GM12878 (cell line): ENCODE data around the gene PRDM1. TPM values are rescaled to one million over a fixed set of nuclear protein-coding genes. Genes with fewer than 3 reads are reported as not detected.

Source experiments
- ATAC-seq: fragments of 200-7000 bp; cut with Tn5 transposase; 3 replicates; pipeline ENCODE4 v1.9.1; 2020; ENCODE audit warnings: mild to moderate bottlenecking, moderate library complexity
- Bru-seq: library from RNA; stranded (reverse); fragments of 400-500 nt; gene quantifications from one replicate; lab custom pipeline; 2021; lab: Mats Ljungman, UMichigan
- BruChase-seq, 2 experiments: library from RNA; stranded (reverse); fragments of 400-500 nt; gene quantifications; one replicate each; lab custom pipeline; 2021; lab: Mats Ljungman, UMichigan
- BruUV-seq: library from RNA; stranded (reverse); fragments of 400-500 nt; replicated peaks from 2 replicates; lab custom pipeline; 2021; lab: Mats Ljungman, UMichigan
- CTCF ChIA-PET: fragments of 300-600 bp; sonication (Branson Sonifier 250); formaldehyde crosslinking; extraction: SDS; loops from one replicate; lab custom pipeline; 2021; ENCODE audit warnings: inconsistent platforms; lab: Yijun Ruan, JAX
- POLR2A ChIA-PET: fragments of 350-600 bp; formaldehyde crosslinking; extraction: SDS; loops from one replicate; lab custom pipeline; 2021; ENCODE audit warnings: inconsistent platforms; lab: Charles Lee
- RAD21 ChIA-PET: fragments of 300-600 bp; sonication (Branson Sonifier 250); formaldehyde crosslinking; loops from one replicate; lab custom pipeline; 2023; ENCODE audit warnings: antibody characterized with exemption; ENCODE audit not compliant: unreplicated experiment; lab: Charles Lee
- SMC1A ChIA-PET: fragments of 300-600 bp; sonication (Branson Sonifier 250); formaldehyde crosslinking; loops from one replicate; lab custom pipeline; 2023; ENCODE audit not compliant: unreplicated experiment, uncharacterized antibody; lab: Charles Lee
- DNase-seq: peaks from one replicate; pipeline ENCODE4 v3.0.0-alpha.2; 2011; ENCODE audit warnings: low read depth, low spot score
- FAIRE-seq: peaks from 3 replicates; lab custom pipeline; 2011; peaks lifted over from hg19 to GRCh38; lab: Jason Lieb, UNC
- H2AFZ ChIP-seq: 2 replicates; pipeline ENCODE4 v1.6.0; 2011; ENCODE audit warnings: low read depth, low read length, control low read depth; ENCODE audit not compliant: control insufficient read depth
- H3K27ac ChIP-seq: 2 replicates; pipeline ENCODE4 v1.5.1; 2011; ENCODE audit warnings: control low read depth; ENCODE audit not compliant: control insufficient read depth, insufficient read depth
- H3K27me3 ChIP-seq, 2 experiments: replicated peaks in 1 of 2; 2 replicates each; pipeline versions ENCODE4 v1.6.0 to v1.6.1; 2011; ENCODE audit warnings: low read length in 1 of 2; ENCODE audit not compliant: control insufficient read depth in 2 of 2, insufficient read depth in 2 of 2
- H3K36me3 ChIP-seq, 2 experiments: 2 replicates each; pipeline ENCODE4 v1.5.1; 2011; ENCODE audit warnings: low read length in 1 of 2; ENCODE audit not compliant: control insufficient read depth in 2 of 2, insufficient read depth in 2 of 2
- H3K4me1 ChIP-seq: 2 replicates; pipeline ENCODE4 v1.6.1; 2011; ENCODE audit warnings: mild to moderate bottlenecking, low read length, moderate library complexity, mixed read lengths; ENCODE audit not compliant: control insufficient read depth, insufficient read depth
- H3K4me2 ChIP-seq: 2 replicates; pipeline ENCODE4 v1.6.0; 2011; ENCODE audit warnings: control low read depth; ENCODE audit not compliant: control insufficient read depth, insufficient read depth
- H3K4me3 ChIP-seq: fragments of 200-600 bp; sonication (generic); 2 replicates; pipeline ENCODE4 v1.5.1; 2016
- H3K79me2 ChIP-seq: 2 replicates; pipeline ENCODE4 v1.6.0; 2011; ENCODE audit warnings: low read length; ENCODE audit not compliant: control insufficient read depth, insufficient read depth
- H3K9ac ChIP-seq: 2 replicates; pipeline ENCODE4 v1.8.0; 2011; ENCODE audit warnings: low read length, control low read depth, mixed read lengths; ENCODE audit not compliant: control insufficient read depth, insufficient read depth
- H3K9me3 ChIP-seq: replicated peaks from 3 replicates; pipeline ENCODE4 v1.5.1; 2011; ENCODE audit warnings: mild to moderate bottlenecking, low read length; ENCODE audit not compliant: control insufficient read depth, insufficient read depth
- H4K20me1 ChIP-seq: 2 replicates; pipeline ENCODE4 v1.6.0; 2011; ENCODE audit not compliant: control insufficient read depth, insufficient read depth
- FOS ChIP-seq: IDR thresholded peaks from 3 replicates; pipeline ENCODE4 v1.6.1; 2011; ENCODE audit warnings: borderline replicate concordance; ENCODE audit not compliant: insufficient read length; ENCODE audit errors: extremely low read depth
- GATAD2B ChIP-seq: fragments of 450-650 bp; conservative IDR thresholded peaks from 2 replicates; pipeline ENCODE4 v1.6.1; 2017; ENCODE audit warnings: low read depth, mild to moderate bottlenecking, moderate library complexity
- IKZF2 ChIP-seq, 2 experiments: fragments of 450-650 bp; IDR thresholded peaks; 2 replicates each; pipeline ENCODE4 v1.6.1; 2017; ENCODE audit warnings: mild to moderate bottlenecking in 2 of 2, moderate library complexity in 2 of 2
- JUND ChIP-seq: IDR thresholded peaks from 2 replicates; pipeline ENCODE4 v1.6.1; 2012; ENCODE audit warnings: low read depth, mild to moderate bottlenecking, low read length, improper control_type of control experiment, moderate library complexity
- MYC ChIP-seq: IDR thresholded peaks from 2 replicates; pipeline ENCODE4 v1.6.1; 2011; ENCODE audit warnings: mild to moderate bottlenecking, low read length, moderate library complexity, inconsistent platforms; ENCODE audit not compliant: insufficient read depth, insufficient replicate concordance, insufficient read length, severe bottlenecking
- RELB ChIP-seq: fragments of 450-650 bp; IDR thresholded peaks from 2 replicates; pipeline ENCODE4 v1.6.1; 2017; ENCODE audit warnings: low read depth, mild to moderate bottlenecking, moderate library complexity
- RFX5 ChIP-seq: IDR thresholded peaks from 2 replicates; pipeline ENCODE4 v1.6.1; 2011; ENCODE audit warnings: low read depth, low read length, improper control_type of control experiment
- SMARCA5 ChIP-seq: fragments of 450-650 bp; IDR thresholded peaks from 2 replicates; pipeline ENCODE4 v1.6.1; 2017; ENCODE audit warnings: mild to moderate bottlenecking
- TBL1XR1 ChIP-seq: IDR thresholded peaks from 2 replicates; pipeline ENCODE4 v1.6.1; 2012; ENCODE audit warnings: low read depth, low read length, improper control_type of control experiment
- TCF3 ChIP-seq: IDR thresholded peaks from 2 replicates; pipeline ENCODE4 v1.6.1; 2012; ENCODE audit warnings: low read depth, mild to moderate bottlenecking, low read length, borderline replicate concordance; ENCODE audit not compliant: insufficient read depth
- ZNF384 ChIP-seq: IDR thresholded peaks from 2 replicates; pipeline ENCODE4 v1.6.1; 2012; ENCODE audit warnings: low read depth, mild to moderate bottlenecking, low read length, improper control_type of control experiment, borderline replicate concordance
- ZNF622 ChIP-seq: fragments of 450-650 bp; IDR thresholded peaks from 2 replicates; pipeline ENCODE4 v1.6.1; 2017; ENCODE audit warnings: mild to moderate bottlenecking, inconsistent platforms
- WGBS: methylation state at CpG from one replicate; pipeline ENCODE4 v1.1.6; 2016; ENCODE audit warnings: low lambda C conversion rate; ENCODE audit not compliant: insufficient replicate concordance, insufficient coverage; ENCODE audit errors: missing lambda C conversion rate; 5-methylcytosine and 5-hydroxymethylcytosine counted together
- in situ Hi-C: fragments of 300-500 bp; cut with MboI; formaldehyde crosslinking; loops from 9 replicates; pipeline ENCODE4 v1.14.3; 2018; ENCODE audit warnings: mixed read lengths
- intact Hi-C: fragments of 100-400 bp; cut with micrococcal nuclease; formaldehyde crosslinking; loops from one replicate; pipeline ENCODE4 v1.14.2; 2022; ENCODE audit not compliant: unreplicated experiment
- long read RNA-seq, 2 experiments: library from polyadenylated mRNA; unstranded; transcript quantifications; one replicate each; pipeline ENCODE4 v2.0.0, GENCODE V29; 2019 to 2020
- polyA minus RNA-seq, 3 experiments: library from RNA; depleted of rRNA, polyadenylated mRNA; stranded (reverse); fragments of >200 nt; gene quantifications; 2 replicates each; pipeline ENCODE4 v1.2.3, GENCODE V29; 2011
- polyA plus RNA-seq, 11 experiments: library from polyadenylated mRNA; depleted of rRNA in 4 of 11; unstranded in 6 of 11; stranded (reverse) in 5 of 11; fragments of >200 nt; fragmentation: Nextera tagmentation in 4 of 11; fragmentation: Illumina TruSeq in 1 of 11; extraction: Ambion mirVana in 4 of 11; extraction: Trizol in 1 of 11; gene quantifications; 1 replicate in 1 of 11; 2 replicates in 10 of 11; pipeline versions ENCODE4 v1.2.1 to v1.2.3, GENCODE V29; 2011 to 2016; ENCODE audit warnings: inconsistent platforms in 2 of 11, missing spikeins in 2 of 11, low read depth in 1 of 11
- total RNA-seq, 4 experiments: library from RNA; depleted of rRNA in 3 of 4; stranded (reverse); fragments of >200 nt in 3 of 4; fragmentation: Illumina TruSeq in 1 of 4; extraction: Trizol in 1 of 4; gene quantifications; 2 replicates each; pipeline versions ENCODE4 v1.2.1 to v1.2.3, GENCODE V29; 2013 to 2021

The PRDM1 gene
- 7.9 and 9.9 TPM in 2 replicates for total RNA-seq (2013; cell fraction: nucleolus; rRNA removed)
- 3.7 and 4.0 TPM in 2 replicates for total RNA-seq (2014; rRNA removed)
- total RNA-seq (2014; rRNA removed; fragmentation: Illumina TruSeq; extraction: Trizol), result 4.0 and 4.1 TPM in 2 replicates
- total RNA-seq (2021), result 7.7 and 8.4 TPM in 2 replicates
- polyA plus RNA-seq (2011; ENCODE audit: low read depth), result 8.1 TPM
- 4.0 and 4.2 TPM in 2 replicates for polyA plus RNA-seq (2011; rRNA removed)
- polyA plus RNA-seq (2011; cell fraction: cytosol; rRNA removed), result 3.8 and 4.5 TPM in 2 replicates
- polyA plus RNA-seq (2011; cell fraction: nucleus; rRNA removed), result 7.9 and 9.8 TPM in 2 replicates
- polyA plus RNA-seq (2012), result 11.0 and 12.0 TPM in 2 replicates
- polyA plus RNA-seq (2014; fragmentation: Illumina TruSeq; extraction: Trizol), result 5.1 and 6.4 TPM in 2 replicates
- 1 to 10 TPM; 1.9 to 2.8 TPM for polyA plus RNA-seq (2014; fragmentation: Nextera tagmentation; extraction: Ambion mirVana)
- 2.0 and 4.0 TPM in 2 replicates for polyA plus RNA-seq (2014; rRNA removed)
- polyA plus RNA-seq (2016; fragmentation: Nextera tagmentation; extraction: Ambion mirVana), result 10 to 100 TPM; 13.6 to 15.8 TPM
- 8.2 and 10.9 TPM in 2 replicates for polyA minus RNA-seq (2011; rRNA and poly(A)+ RNA removed)
- 3.6 and 6.0 TPM in 2 replicates for polyA minus RNA-seq (2011; cell fraction: cytosol; rRNA and poly(A)+ RNA removed)
- polyA minus RNA-seq (2011; cell fraction: nucleus; rRNA and poly(A)+ RNA removed), result 13.5 and 21.5 TPM in 2 replicates
- percentile 96 among the genes with signal in this experiment for Bru-seq, nascent RNA
- percentile 60 among the genes with signal in this experiment for BruChase-seq, experiment 1, labeled RNA remaining after a 6-hour chase
- percentile 72 among the genes with signal in this experiment for BruChase-seq, experiment 2, labeled RNA remaining after a 2-hour chase
- long read RNA-seq, experiment 1, full-length matches to known transcripts, result 2 of 11 reads
- long read RNA-seq, experiment 1, partial matches to known transcripts, result 8 of 11 reads
- long read RNA-seq, experiment 1, other reads (novel, unspliced or antisense), result 1 of 11 reads
- long read RNA-seq, experiment 2, partial matches to known transcripts, result 0 of 17 reads
- long read RNA-seq, experiment 2, other reads (novel, unspliced or antisense), result 15 of 17 reads

- DNase-seq (peak; percentile 78), ATAC-seq (peak; percentile 77), FAIRE-seq (peak; percentile 81)
- peak within 1 kb of the TSS; percentile 78 for H3K27ac ChIP-seq
- H3K9me3 ChIP-seq, result no peaks in the 10 kb centered on the region
- no peaks in the 10 kb centered on the region for H4K20me1 ChIP-seq
- H3K36me3 ChIP-seq, result no peaks in the 10 kb centered on the region
- in situ Hi-C loops (no loop called here), intact Hi-C loops (loop anchor here (1.0 to 10.0 kb wide), 4 partner anchors 191 to 653 kb away; no protein-coding TSS in a partner anchor)
- peak within 1 kb of the TSS; percentile 70 for H3K4me3 ChIP-seq
- peaks cover 34% of the 10 kb centered on the region for H3K79me2 ChIP-seq
- WGBS, result under 1% methylated on average over 44 of the region's 44 CpGs
- peak within 1 kb of the TSS; percentile 51 for H3K4me2 ChIP-seq
- ChIA-PET SMC1A (interaction anchor here (0.6 to 6.0 kb wide), 28 partner anchors 8 to 654 kb away, joined by 3 to 43 read pairs (median 4); no protein-coding TSS in a partner anchor), CTCF (interaction anchor here (0.7 to 5.0 kb wide), 21 partner anchors 10 to 998 kb away, joined by 3 to 44 read pairs (median 4); no protein-coding TSS in a partner anchor), RAD21 (interaction anchor here (0.8 to 2.8 kb wide), 26 partner anchors 11 to 655 kb away, joined by 3 to 21 read pairs (median 4); no protein-coding TSS in a partner anchor), POLR2A (interaction anchor here (0.6 to 1.6 kb wide), 9 partner anchors 10 to 633 kb away, joined by 3 to 8 read pairs (median 3); no protein-coding TSS in a partner anchor)
- BruUV-seq, result TSS peak; percentile 74
- H3K4me1 ChIP-seq, result peaks cover 23% of the 10 kb centered on the region
- peaks cover 0 to under 1% of the 10 kb centered on the region in 2 experiments; a peak in 2 of 4 replicates for H3K27me3 ChIP-seq
- peak within 1 kb of the TSS; percentile 64 for H3K9ac ChIP-seq
- H2AFZ ChIP-seq, result no peak within 1 kb of the TSS; the same call in 1 of the 2 replicates
- TF ChIP-seq RELB (peak; percentile 39), SMARCA5 (peak; percentile 73; the same call in 1 of the 2 replicates), FOS (no peak), TCF3 (peak; percentile 72; the same call in 1 of the 2 replicates), IKZF2 (IDR thresholded peaks at IDR 0.05) (peak; percentile 56 to 60), ZNF384 (no peak), MYC (no peak), GATAD2B (peak; percentile 77; the same call in 1 of the 2 replicates), TBL1XR1 (no peak), RFX5 (no peak), JUND (no peak), ZNF622 (no peak)
Observed at GRCh38 chr6:106085984-106086813, at the start of gene PRDM1. PRDM1 (plus strand) TSS chr6:106086336; CDS start chr6:106086554, 218 bp downstream.
